ENCODE measurements around the gene PRR20G.

DNA sequence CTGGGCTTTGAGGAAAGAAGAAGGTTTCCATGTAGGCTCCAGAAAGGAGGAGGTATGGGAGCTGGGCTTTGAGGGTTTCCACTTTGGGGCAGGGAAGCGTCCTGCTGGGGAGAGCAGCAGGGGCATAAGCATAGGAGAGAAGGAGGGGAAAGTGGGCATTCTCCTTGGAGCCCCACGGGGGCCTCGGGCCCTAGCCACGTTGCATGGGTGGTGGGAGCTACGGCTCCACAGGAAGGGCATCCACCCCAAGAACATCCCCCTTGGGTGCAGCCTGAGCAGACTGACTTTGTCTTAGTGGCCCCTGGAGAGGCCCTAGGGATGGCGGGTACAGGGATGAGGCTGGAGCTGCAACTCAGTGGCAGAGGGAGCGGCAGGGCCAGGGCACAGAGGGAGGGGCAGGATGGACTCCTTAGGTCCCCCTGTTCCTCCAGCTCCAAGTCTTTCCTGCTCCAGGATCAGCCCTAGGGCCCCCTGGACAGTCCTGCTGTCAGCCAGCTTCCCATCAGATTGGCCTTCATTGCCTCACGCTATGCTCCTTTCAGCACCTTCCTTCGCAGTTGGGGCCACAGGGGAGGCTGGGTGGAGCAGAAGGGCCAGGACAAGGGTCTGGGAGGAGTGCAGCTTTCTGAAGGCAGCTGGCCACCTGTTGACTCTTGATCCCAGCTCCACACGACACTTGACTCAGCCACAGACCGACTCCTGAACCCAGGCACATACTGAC lies 22.9 kb downstream of the PRR20G start:
- TF ChIP-seq, protein P1, sequence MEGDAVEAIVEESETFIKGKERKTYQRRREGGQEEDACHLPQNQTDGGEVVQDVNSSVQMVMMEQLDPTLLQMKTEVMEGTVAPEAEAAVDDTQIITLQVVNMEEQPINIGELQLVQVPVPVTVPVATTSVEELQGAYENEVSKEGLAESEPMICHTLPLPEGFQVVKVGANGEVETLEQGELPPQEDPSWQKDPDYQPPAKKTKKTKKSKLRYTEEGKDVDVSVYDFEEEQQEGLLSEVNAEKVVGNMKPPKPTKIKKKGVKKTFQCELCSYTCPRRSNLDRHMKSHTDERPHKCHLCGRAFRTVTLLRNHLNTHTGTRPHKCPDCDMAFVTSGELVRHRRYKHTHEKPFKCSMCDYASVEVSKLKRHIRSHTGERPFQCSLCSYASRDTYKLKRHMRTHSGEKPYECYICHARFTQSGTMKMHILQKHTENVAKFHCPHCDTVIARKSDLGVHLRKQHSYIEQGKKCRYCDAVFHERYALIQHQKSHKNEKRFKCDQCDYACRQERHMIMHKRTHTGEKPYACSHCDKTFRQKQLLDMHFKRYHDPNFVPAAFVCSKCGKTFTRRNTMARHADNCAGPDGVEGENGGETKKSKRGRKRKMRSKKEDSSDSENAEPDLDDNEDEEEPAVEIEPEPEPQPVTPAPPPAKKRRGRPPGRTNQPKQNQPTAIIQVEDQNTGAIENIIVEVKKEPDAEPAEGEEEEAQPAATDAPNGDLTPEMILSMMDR (IDR thresholded peaks at IDR 0.05) = no peak
- TF ChIP-seq POLR2A (IDR thresholded peaks at IDR 0.05) (no peak), POLR2AphosphoS5 (IDR thresholded peaks at IDR 0.05; ENCODE audit: insufficient read depth in 1 of 2, low read depth in 1 of 2) (no peak)

Measured in vagina (tissue), 2 donors.